H1 (cell line): ENCODE data around the gene KRTAP1-5. TPM values are rescaled to one million over a fixed set of nuclear protein-coding genes. Genes with fewer than 3 reads are reported as not detected.

Experiments
- CTCF ChIA-PET: fragments of 300-600 bp; sonication (Branson Sonifier 250); formaldehyde crosslinking; loops from one replicate; lab custom pipeline; 2021; ENCODE audit not compliant: partially characterized antibody; lab: Charles Lee
- POLR2A ChIA-PET: fragments of 300-600 bp; sonication (Branson Sonifier 250); formaldehyde crosslinking; loops from one replicate; lab custom pipeline; 2021; ENCODE audit warnings: inconsistent platforms; ENCODE audit not compliant: partially characterized antibody; lab: Charles Lee
- DNase-seq, 2 experiments: peaks; one replicate each; pipeline versions ENCODE4 v3.0.0 to v3.0.0-alpha.2; 2010 to 2022; ENCODE audit warnings: low spot score in 2 of 2, low read depth in 1 of 2, mixed read lengths in 1 of 2
- FAIRE-seq: peaks from 2 replicates; lab custom pipeline; 2011; peaks lifted over from hg19 to GRCh38; lab: Jason Lieb, UNC
- H2AFZ ChIP-seq: 2 replicates; pipeline ENCODE4 v1.8.1; 2012; ENCODE audit warnings: low read length, inconsistent platforms
- H2AK5ac ChIP-seq: 2 replicates; pipeline ENCODE4 v1.6.1; 2013; ENCODE audit warnings: low read depth, low read length
- H2BK120ac ChIP-seq: replicated peaks from 2 replicates; pipeline ENCODE3; 2013; ENCODE audit warnings: low read depth, low read length, inconsistent platforms
- H2BK12ac ChIP-seq: 2 replicates; pipeline ENCODE4 v1.6.1; 2013; ENCODE audit warnings: low read depth, low read length
- H2BK15ac ChIP-seq: 2 replicates; pipeline ENCODE4 v1.6.1; 2013; ENCODE audit warnings: low read length
- H2BK20ac ChIP-seq: 2 replicates; pipeline ENCODE4 v1.6.1; 2013; ENCODE audit warnings: low read length
- H2BK5ac ChIP-seq: 2 replicates; pipeline ENCODE4 v1.6.1; 2013; ENCODE audit warnings: low read depth, low read length
- H3K14ac ChIP-seq: 2 replicates; pipeline ENCODE4 v1.6.1; 2013; ENCODE audit warnings: inconsistent platforms; ENCODE audit not compliant: insufficient read length
- H3K18ac ChIP-seq: 2 replicates; pipeline ENCODE4 v1.6.1; 2013; ENCODE audit warnings: low read length; ENCODE audit errors: extremely low read depth
- H3K23ac ChIP-seq: 2 replicates; pipeline ENCODE4 v1.6.1; 2013; ENCODE audit warnings: inconsistent platforms; ENCODE audit not compliant: insufficient read length
- H3K23me2 ChIP-seq: 2 replicates; pipeline ENCODE4 v1.6.1; 2013; ENCODE audit warnings: low read depth, low read length
- H3K27ac ChIP-seq: 2 replicates; pipeline ENCODE4 v1.6.1; 2011; ENCODE audit warnings: low read depth, low read length, inconsistent platforms
- H3K27me3 ChIP-seq, 4 experiments: replicated peaks in 1 of 4; 1 replicate in 1 of 4; 2 replicates in 3 of 4; pipeline versions ENCODE4 v1.6.1 to v1.8.1; 2011 to 2013; ENCODE audit warnings: low read length in 3 of 4, mild to moderate bottlenecking in 3 of 4, inconsistent platforms in 2 of 4, mixed read lengths in 2 of 4, moderate library complexity in 1 of 4; ENCODE audit not compliant: control insufficient read depth in 3 of 4, insufficient read depth in 3 of 4; ENCODE audit errors: extremely low read depth in 1 of 4
- H3K36me3 ChIP-seq, 4 experiments: 2 replicates each; pipeline versions ENCODE4 v1.6.1 to v1.8.1; 2011 to 2013; ENCODE audit warnings: mild to moderate bottlenecking in 4 of 4, low read length in 3 of 4, moderate library complexity in 2 of 4, control low read depth in 1 of 4, inconsistent platforms in 1 of 4; ENCODE audit not compliant: insufficient read depth in 4 of 4, control insufficient read depth in 2 of 4
- H3K4ac ChIP-seq: replicated peaks from 2 replicates; pipeline ENCODE3; 2013; ENCODE audit warnings: low read length, low read depth, mixed read lengths, inconsistent platforms; ENCODE audit not compliant: insufficient read length
- H3K4me1 ChIP-seq, 4 experiments: replicated peaks in 1 of 4; 1 replicate in 1 of 4; 2 replicates in 3 of 4; pipeline versions ENCODE4 v1.6.1 to v1.8.1; 2011 to 2013; ENCODE audit warnings: low read length in 3 of 4, inconsistent platforms in 2 of 4, mixed read lengths in 1 of 4; ENCODE audit not compliant: insufficient read depth in 4 of 4, control insufficient read depth in 3 of 4
- H3K4me2 ChIP-seq, 2 experiments: 2 replicates each; pipeline versions ENCODE4 v1.6.1 to v1.8.1; 2011 to 2013; ENCODE audit warnings: low read depth in 2 of 2, low read length in 2 of 2, control low read depth in 1 of 2, inconsistent platforms in 1 of 2, mild to moderate bottlenecking in 1 of 2; ENCODE audit not compliant: insufficient read depth in 1 of 2
- H3K4me3 ChIP-seq, 4 experiments: fragments of 200-600, 300-600 bp in 1 of 4; sonication (generic), shearing (Covaris generic), sonication (Bioruptor Twin) in 1 of 4; 2 replicates each; pipeline versions ENCODE4 v1.5.1 to v1.8.1; 2011 to 2016; ENCODE audit warnings: low read length in 4 of 4, low read depth in 3 of 4, control low read depth in 2 of 4, inconsistent platforms in 2 of 4, mild to moderate bottlenecking in 2 of 4, mixed read lengths in 1 of 4, moderate library complexity in 1 of 4; ENCODE audit not compliant: insufficient read depth in 2 of 4; ENCODE audit errors: extremely low read depth in 1 of 4
- H3K56ac ChIP-seq: replicated peaks from 2 replicates; pipeline ENCODE3; 2013; ENCODE audit warnings: low read depth, mild to moderate bottlenecking, mixed read lengths, low read length, inconsistent platforms; ENCODE audit not compliant: insufficient read length
- H3K79me1 ChIP-seq: 2 replicates; pipeline ENCODE4 v1.6.1; 2013; ENCODE audit warnings: low read depth, low read length, control low read depth
- H3K79me2 ChIP-seq, 2 experiments: 2 replicates each; pipeline versions ENCODE4 v1.6.1 to v1.8.1; 2012 to 2013; ENCODE audit warnings: low read length in 2 of 2, mild to moderate bottlenecking in 2 of 2, inconsistent platforms in 1 of 2; ENCODE audit not compliant: insufficient read depth in 2 of 2, control insufficient read depth in 1 of 2
- H3K9ac ChIP-seq, 4 experiments: replicated peaks in 1 of 4; 1 replicate in 1 of 4; 2 replicates in 3 of 4; pipeline versions ENCODE4 v1.6.1 to v1.8.1; 2011 to 2013; ENCODE audit warnings: low read depth in 3 of 4, low read length in 3 of 4, control low read depth in 2 of 4, mild to moderate bottlenecking in 2 of 4, moderate library complexity in 2 of 4, inconsistent platforms in 1 of 4; ENCODE audit errors: extremely low read depth in 1 of 4
- H3K9me3 ChIP-seq, 2 experiments: 2 replicates each; pipeline versions ENCODE4 v1.6.1 to v1.8.1; 2012 to 2013; ENCODE audit warnings: mild to moderate bottlenecking in 2 of 2, moderate library complexity in 2 of 2, control low read depth in 1 of 2, inconsistent platforms in 1 of 2, low read depth in 1 of 2, low read length in 1 of 2, mixed read lengths in 1 of 2; ENCODE audit not compliant: insufficient read depth in 2 of 2
- H4K20me1 ChIP-seq, 2 experiments: replicated peaks in 1 of 2; 2 replicates each; pipeline versions ENCODE3 to v1.8.1; 2011 to 2013; ENCODE audit warnings: inconsistent platforms in 2 of 2, low read length in 2 of 2, mild to moderate bottlenecking in 1 of 2; ENCODE audit not compliant: insufficient read depth in 2 of 2, control insufficient read depth in 1 of 2
- H4K5ac ChIP-seq: 2 replicates; pipeline ENCODE4 v1.6.1; 2013; ENCODE audit warnings: low read length, low read depth, mixed read lengths, inconsistent platforms; ENCODE audit not compliant: insufficient read length
- H4K8ac ChIP-seq: 2 replicates; pipeline ENCODE4 v1.8.0; 2013; ENCODE audit warnings: mild to moderate bottlenecking, moderate library complexity, low read length, inconsistent platforms; ENCODE audit not compliant: insufficient read depth; ENCODE audit errors: extremely low read depth
- H4K91ac ChIP-seq: replicated peaks from 2 replicates; pipeline ENCODE3; 2013; ENCODE audit warnings: low read length, mixed read lengths, inconsistent platforms; ENCODE audit not compliant: insufficient read length
- CHD1 ChIP-seq: IDR thresholded peaks from 2 replicates; pipeline ENCODE4 v1.6.1; 2012; ENCODE audit warnings: low read depth, low read length, improper control_type of control experiment
- SIRT6 ChIP-seq: IDR thresholded peaks from one replicate; pipeline ENCODE4 v1.7.1; 2012; ENCODE audit warnings: low read length, inconsistent platforms
- SRF ChIP-seq: IDR thresholded peaks from 2 replicates; pipeline ENCODE4 v1.6.1; 2011; ENCODE audit warnings: mild to moderate bottlenecking, low read depth, low read length, moderate library complexity
- ZNF274 ChIP-seq: IDR thresholded peaks from 2 replicates; pipeline ENCODE4 v1.7.0; 2012; ENCODE audit warnings: low read length, borderline replicate concordance; ENCODE audit errors: extremely low read depth
- WGBS, 2 experiments: shearing (Covaris generic) in 1 of 2; methylation state at CpG; one replicate each; pipeline versions ENCODE4 v1.1.6 to v1.1.7; 2013 to 2015; ENCODE audit warnings: low lambda C conversion rate in 2 of 2, mixed read lengths in 2 of 2, inconsistent platforms in 1 of 2, low coverage in 1 of 2, missing lambda C conversion rate in 1 of 2; ENCODE audit not compliant: insufficient replicate concordance in 2 of 2, insufficient coverage in 1 of 2, insufficient read length in 1 of 2; ENCODE audit errors: extremely low coverage in 1 of 2, missing lambda C conversion rate in 1 of 2; 5-methylcytosine and 5-hydroxymethylcytosine counted together
- polyA plus RNA-seq, 7 experiments: library from polyadenylated mRNA; depleted of rRNA in 3 of 7; stranded (reverse) in 5 of 7; unstranded in 2 of 7; fragments of >200 nt in 5 of 7; fragments of 200-250 nt in 2 of 7; gene quantifications; 1 replicate in 5 of 7; 2 replicates in 1 of 7; 4 replicates in 1 of 7; pipeline versions ENCODE4 v1.2.1 to v1.2.3, GENCODE V29; 2011 to 2013; ENCODE audit warnings: missing spikeins in 2 of 7, mixed read lengths in 2 of 7
- total RNA-seq: library from RNA; stranded (reverse); fragmentation: NEBNext Ultra II Directional; extraction: Animal tissue kit (Norgen Biotek cat#: 25700); gene quantifications from 2 replicates; pipeline ENCODE4 v1.2.1, GENCODE V29; 2021

Gene KRTAP1-5
- total and polyA plus RNA-seq, 2 of the 8 experiments (the other 6 are each of a cell fraction or from before 2014, with no cell fraction given) = not detected

DNA sequence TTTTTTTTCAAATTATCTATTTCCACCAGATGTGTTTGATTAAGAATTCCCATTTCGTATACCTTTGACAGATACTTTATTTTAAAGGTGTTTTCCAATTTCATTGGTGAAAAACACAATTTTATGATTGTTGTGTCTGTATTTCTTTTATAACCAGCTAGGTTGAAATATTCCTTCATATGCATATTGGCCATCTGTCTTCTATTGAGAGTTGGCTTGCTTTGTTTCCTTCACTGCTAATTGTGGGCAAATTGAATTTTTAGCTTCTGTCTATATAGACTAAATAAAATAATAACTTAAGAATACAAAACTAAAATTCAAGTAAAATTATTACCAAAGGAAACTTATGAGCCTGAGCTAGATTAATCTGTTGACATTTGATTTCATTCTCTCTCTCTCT lies 31.9 kb downstream of the KRTAP1-5 start:
- Histone ChIP-seq H4K20me1 (no peaks in the 10 kb centered on the region), H3K4me2 (no peak overlapping the region), H3K23me2 (no peaks in the 10 kb centered on the region), H4K91ac (no peak overlapping the region), H2AFZ (no peak overlapping the region), H3K4me3 (no peak overlapping the region), H3K23ac (no peak overlapping the region), H3K27ac (no peak overlapping the region), H4K5ac (no peak overlapping the region), H3K9ac (no peak overlapping the region), H3K79me2 (no peaks in the 10 kb centered on the region), H3K79me1 (no peaks in the 10 kb centered on the region), H2AK5ac (no peak overlapping the region), H3K18ac (no peak overlapping the region), H3K14ac (no peak overlapping the region), H3K36me3 (no peaks in the 10 kb centered on the region), H3K27me3 (no peaks in the 10 kb centered on the region), H3K4me1 (peaks cover 0 to 2% (median 0%) of the 10 kb centered on the region in 4 experiments; a peak in 2 of 7 replicates), H4K8ac (no peak overlapping the region), H2BK12ac (no peak overlapping the region), H3K4ac (no peak overlapping the region), H2BK15ac (no peak overlapping the region), H2BK20ac (no peak overlapping the region), H2BK5ac (no peak overlapping the region), H2BK120ac (no peak overlapping the region), H3K9me3 (no peaks in the 10 kb centered on the region), H3K56ac (no peak overlapping the region)
- FAIRE-seq = no peak
- ChIA-PET CTCF (interaction anchor here (1.0 to 1.6 kb wide), 2 partner anchors 32 to 212 kb away, joined by 3 to 4 read pairs; no protein-coding TSS in a partner anchor), POLR2A (interaction anchor here (0.7 kb wide), 1 partner anchor 30 kb away, joined by 3 read pairs; no protein-coding TSS in a partner anchor)
- 53% methylated on average over 1 of the region's 1 CpG; no CpG with 5 or more reads in 1 of the 2 experiments for WGBS, 2 experiments
- TF ChIP-seq SIRT6 (no peak), SRF (no peak), ZNF274 (no peak), CHD1 (no peak)
- no peak for DNase-seq
